ENCODE results near the gene CYBB. TPM values are rescaled to one million over a fixed set of nuclear protein-coding genes. Genes with fewer than 3 reads are reported as not detected.

Gene CYBB
- total RNA-seq, 1 experiment from 2014 or later, result not detected

- no peak for DNase-seq (ENCODE audit: low spot score)
Measured at GRCh38 chrX:37840931-37841330, 61.1 kb downstream of the CYBB start.

- no peak for DNase-seq (ENCODE audit: low spot score)
Measured at GRCh38 chrX:37844622-37845021, 64.8 kb downstream of the CYBB start.

- DNase-seq (ENCODE audit: low spot score), result no peak
Measured at GRCh38 chrX:37846141-37846540, 66.3 kb downstream of the CYBB start.

GRCh38 chrX:37846558-37846933 lies 66.7 kb downstream of the CYBB start:
- no peak for DNase-seq (ENCODE audit: low spot score)

- peak; percentile 70 for DNase-seq (ENCODE audit: low spot score)
Measured at GRCh38 chrX:37846934-37847732, 67.3 kb downstream of the CYBB start, which contains the start of gene DYNLT3. Gene DYNLT3, minus strand, starts transcription at chrX:37847571. Its CDS starts 61 bp downstream, at chrX:37847510.

- no peak for DNase-seq (ENCODE audit: low spot score)
Measured at GRCh38 chrX:37847733-37848197, 67.9 kb downstream of the CYBB start.

- DNase-seq (ENCODE audit: low spot score), result no peak
Measured at GRCh38 chrX:37854148-37854547, 74.3 kb downstream of the CYBB start.

GRCh38 chrX:37854748-37855147 lies 74.9 kb downstream of the CYBB start:
- no peak for DNase-seq (ENCODE audit: low spot score)

GRCh38 chrX:37860721-37861120 lies 80.9 kb downstream of the CYBB start:
- DNase-seq (ENCODE audit: low spot score), result peak; percentile 38

GRCh38 chrX:37862851-37863250 lies 83.0 kb downstream of the CYBB start:
- DNase-seq (ENCODE audit: low spot score), result no peak

Other genes with a start within 250 kb of the CYBB start
- 0.47 and 0.62 TPM in 2 replicates for gene LANCL3, start 208.4 kb upstream of the CYBB start, total RNA-seq (2014; rRNA removed; shearing (Covaris generic))
- 2.0 and 2.2 TPM in 2 replicates for gene XK, start 94.3 kb upstream of the CYBB start, total RNA-seq (2014; rRNA removed; shearing (Covaris generic))
- gene DYNLT3, start 67.5 kb downstream of the CYBB start, total RNA-seq (2014; rRNA removed; shearing (Covaris generic)), result 71.1 and 84.9 TPM in 2 replicates
- gene SYTL5, start 226.5 kb downstream of the CYBB start, total RNA-seq (2014; rRNA removed; shearing (Covaris generic)), result 8.1 and 8.5 TPM in 2 replicates